ENCODE data around the gene RXFP4. TPM values are rescaled to one million over a fixed set of nuclear protein-coding genes. Genes with fewer than 3 reads are reported as not detected.

The RXFP4 gene
- total and polyA plus RNA-seq, 9 of the 15 experiments (the other 6 are each of a cell fraction or from before 2014, with no cell fraction given) = 0.64 TPM; not detected in 8

- TF ChIP-seq PRDM10 (IDR thresholded peaks at IDR 0.05; ENCODE audit: partially characterized antibody) (peak; percentile 43), NR2C2 (CRISPR knock-in tag; IDR thresholded peaks at IDR 0.05) (no peak), NR2C2 (tag; IDR thresholded peaks at IDR 0.05) (0 out of 2 replicates have a peak, but pooled peaks have one; percentile 29), MIER1 (IDR thresholded peaks at IDR 0.05; ENCODE audit: low read depth) (no peak), POLR2G (IDR thresholded peaks at IDR 0.05; ENCODE audit: low read depth, low read length) (peak; percentile 70), STAG1 (CRISPR knock-in tag; IDR thresholded peaks at IDR 0.05; ENCODE audit: borderline replicate concordance) (0 out of 2 replicates have a peak, but pooled peaks have one; percentile 15), CBX1 (IDR thresholded peaks at IDR 0.05; ENCODE audit: low read depth) (no peak), RBFOX2 (IDR thresholded peaks at IDR 0.05; ENCODE audit: low read depth, low read length) (peak; percentile 77)
Observed at GRCh38 chr1:155971910-155972809, 30.7 kb downstream of the RXFP4 start (continued).
